Upper lobe of right lung (tissue), 1 donor: ENCODE measurements around the gene CYFIP1. TPM values are rescaled to one million over a fixed set of nuclear protein-coding genes. Genes with fewer than 3 reads are reported as not detected.

Experiments
- ATAC-seq: fragments of 200-7000 bp; cut with Tn5 transposase; one replicate; pipeline ENCODE4 v1.9.1; 2020; ENCODE audit warnings: mild to moderate bottlenecking, moderate library complexity
- DNase-seq: peaks from one replicate; pipeline ENCODE4 v3.0.0-alpha.2; 2020
- H3K27ac ChIP-seq: fragments of 200-600 bp; one replicate; pipeline ENCODE4 v1.8.0; 2022
- H3K27me3 ChIP-seq: fragments of 200-600 bp; one replicate; pipeline ENCODE4 v1.8.0; 2022; ENCODE audit warnings: mild to moderate bottlenecking
- H3K36me3 ChIP-seq: fragments of 200-600 bp; one replicate; pipeline ENCODE4 v1.8.0; 2022
- H3K4me1 ChIP-seq: fragments of 200-600 bp; one replicate; pipeline ENCODE4 v1.8.0; 2022
- H3K4me3 ChIP-seq: fragments of 200-600 bp; one replicate; pipeline ENCODE4 v1.8.0; 2022; ENCODE audit warnings: mild to moderate bottlenecking
- H3K9me3 ChIP-seq: fragments of 200-600 bp; one replicate; pipeline ENCODE4 v1.8.0; 2022
- intact Hi-C: fragments of 100-400 bp; cut with DNase I; formaldehyde crosslinking; loops from one replicate; pipeline ENCODE4 v1.11.0; 2022
- total RNA-seq: library from RNA; stranded (reverse); fragmentation: NEBNext Ultra II Directional; extraction: Animal tissue kit (Norgen Biotek cat#: 25700); gene quantifications from one replicate; pipeline ENCODE4 v1.2.1, GENCODE V29; 2021
- TF ChIP-seq, protein P1 (sequence below): fragments of 200-600 bp; IDR thresholded peaks from one replicate; pipeline ENCODE4 v1.8.0; 2022; ENCODE audit warnings: antibody characterized with exemption
- donor health status: DM: no; HTN: yes; CAD: no; lungs with severe emphysema.

Gene CYFIP1
- total RNA-seq, 1 donor from 2014 or later = 139 TPM

GRCh38 chr15:22881739-22882440, 98.3 kb downstream of the CYFIP1 start:
- intact Hi-C loops = no loop called here
- H3K4me3 ChIP-seq = no peak overlapping the region
- ATAC-seq (no peak), DNase-seq (no peak)
- H3K27me3 ChIP-seq = no peaks in the 10 kb centered on the region
- H3K4me1 ChIP-seq = no peaks in the 10 kb centered on the region
- no peaks in the 10 kb centered on the region for H3K9me3 ChIP-seq
- H3K36me3 ChIP-seq = peaks cover 67% of the 10 kb centered on the region
- TF ChIP-seq, protein P1, sequence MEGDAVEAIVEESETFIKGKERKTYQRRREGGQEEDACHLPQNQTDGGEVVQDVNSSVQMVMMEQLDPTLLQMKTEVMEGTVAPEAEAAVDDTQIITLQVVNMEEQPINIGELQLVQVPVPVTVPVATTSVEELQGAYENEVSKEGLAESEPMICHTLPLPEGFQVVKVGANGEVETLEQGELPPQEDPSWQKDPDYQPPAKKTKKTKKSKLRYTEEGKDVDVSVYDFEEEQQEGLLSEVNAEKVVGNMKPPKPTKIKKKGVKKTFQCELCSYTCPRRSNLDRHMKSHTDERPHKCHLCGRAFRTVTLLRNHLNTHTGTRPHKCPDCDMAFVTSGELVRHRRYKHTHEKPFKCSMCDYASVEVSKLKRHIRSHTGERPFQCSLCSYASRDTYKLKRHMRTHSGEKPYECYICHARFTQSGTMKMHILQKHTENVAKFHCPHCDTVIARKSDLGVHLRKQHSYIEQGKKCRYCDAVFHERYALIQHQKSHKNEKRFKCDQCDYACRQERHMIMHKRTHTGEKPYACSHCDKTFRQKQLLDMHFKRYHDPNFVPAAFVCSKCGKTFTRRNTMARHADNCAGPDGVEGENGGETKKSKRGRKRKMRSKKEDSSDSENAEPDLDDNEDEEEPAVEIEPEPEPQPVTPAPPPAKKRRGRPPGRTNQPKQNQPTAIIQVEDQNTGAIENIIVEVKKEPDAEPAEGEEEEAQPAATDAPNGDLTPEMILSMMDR = no peak
- H3K27ac ChIP-seq = no peak overlapping the region

GRCh38 chr15:22880981-22881738, 99.0 kb downstream of the CYFIP1 start:
- H3K27me3 ChIP-seq = no peaks in the 10 kb centered on the region
- H3K4me1 ChIP-seq = no peaks in the 10 kb centered on the region
- no peak overlapping the region for H3K4me3 ChIP-seq
- no peak for ATAC-seq
- H3K36me3 ChIP-seq = peaks cover 75% of the 10 kb centered on the region
- intact Hi-C loops = no loop called here
- no peak overlapping the region for H3K27ac ChIP-seq
- TF ChIP-seq, protein P1 = no peak
- H3K9me3 ChIP-seq = no peaks in the 10 kb centered on the region
- DNase-seq = no peak

GRCh38 chr15:22880068-22880980, 99.8 kb downstream of the CYFIP1 start:
- TF ChIP-seq, protein P1 = no peak
- DNase-seq (no peak), ATAC-seq (no peak)
- Histone ChIP-seq H3K36me3 (peaks cover 77% of the 10 kb centered on the region), H3K27ac (no peak overlapping the region), H3K27me3 (no peaks in the 10 kb centered on the region), H3K4me1 (no peaks in the 10 kb centered on the region), H3K4me3 (no peak overlapping the region), H3K9me3 (no peaks in the 10 kb centered on the region)
- intact Hi-C loops = no loop called here

DNA sequence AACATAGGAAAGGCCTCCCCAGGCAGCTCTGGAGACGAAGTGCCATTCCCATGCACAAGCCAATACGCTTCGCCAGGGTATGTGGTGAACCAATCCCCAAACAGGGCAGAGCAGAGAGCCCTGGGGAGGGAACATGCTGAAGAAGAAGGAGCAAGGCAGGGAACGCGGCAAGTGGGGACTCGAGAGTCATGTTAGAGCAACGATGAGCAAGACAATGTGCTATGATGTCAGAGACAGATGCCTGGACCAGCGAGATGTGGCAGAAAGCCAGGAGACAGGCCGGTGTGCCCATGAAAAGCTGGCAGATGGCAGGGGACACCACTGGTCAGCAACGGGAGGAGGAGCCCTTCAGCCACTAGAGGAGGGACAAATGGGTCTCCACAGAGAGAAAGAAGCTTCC, 102.1 kb downstream of the CYFIP1 start:
- Histone ChIP-seq H3K4me1 (no peaks in the 10 kb centered on the region), H3K27me3 (no peaks in the 10 kb centered on the region), H3K36me3 (peaks cover 98% of the 10 kb centered on the region), H3K27ac (no peak overlapping the region), H3K4me3 (no peak overlapping the region), H3K9me3 (no peaks in the 10 kb centered on the region)
- intact Hi-C loops = no loop called here
- ATAC-seq = no peak
- TF ChIP-seq, protein P1 = no peak
- DNase-seq = no peak

GRCh38 chr15:22877607-22878006, 102.6 kb downstream of the CYFIP1 start:
- intact Hi-C loops = no loop called here
- ATAC-seq = no peak
- no peak overlapping the region for H3K4me3 ChIP-seq

More at GRCh38 chr15:22877607-22878006, 102.6 kb downstream of the CYFIP1 start:
- Histone ChIP-seq H3K9me3 (no peaks in the 10 kb centered on the region), H3K27ac (no peak overlapping the region), H3K36me3 (peaks cover 98% of the 10 kb centered on the region), H3K4me1 (no peaks in the 10 kb centered on the region), H3K27me3 (no peaks in the 10 kb centered on the region)
- TF ChIP-seq, protein P1 = no peak
- no peak for DNase-seq
